Uterus (tissue), 4 donors: ENCODE data around the gene IL3. TPM values are rescaled to one million over a fixed set of nuclear protein-coding genes. Genes with fewer than 3 reads are reported as not detected.

Experiments
- DNase-seq, 2 donors: peaks; one replicate each; pipeline ENCODE4 v3.0.0-alpha.2; 2019 to 2020
- H3K27ac ChIP-seq, 2 donors: fragments of 200-600 bp; sonication (generic); 1 replicate in 1 of 2; 2 replicates in 1 of 2; pipeline ENCODE4 v1.5.1; 2016 to 2018
- H3K27me3 ChIP-seq, 2 donors: fragments of 200-600 bp; sonication (generic); one replicate each; pipeline ENCODE4 v1.5.1; 2018 to 2019; ENCODE audit warnings: control low read depth in 1 of 2
- H3K36me3 ChIP-seq, 2 donors: fragments of 200-600 bp; sonication (generic); one replicate each; pipeline ENCODE4 v1.5.1; 2019; ENCODE audit warnings: control low read depth in 1 of 2
- H3K4me1 ChIP-seq, 2 donors: fragments of 200-600 bp; sonication (generic); one replicate each; pipeline ENCODE4 v1.5.1; 2018 to 2019; ENCODE audit warnings: control low read depth in 1 of 2
- H3K4me3 ChIP-seq, 2 donors: fragments of 200-600 bp; sonication (generic); 1 replicate in 1 of 2; 2 replicates in 1 of 2; pipeline ENCODE4 v1.5.1; 2018 to 2019; ENCODE audit warnings: mild to moderate bottlenecking in 1 of 2
- H3K9me3 ChIP-seq, 2 donors: fragments of 200-600 bp; sonication (generic); one replicate each; pipeline ENCODE4 v1.5.1; 2019; ENCODE audit warnings: control low read depth in 1 of 2
- CTCF ChIP-seq, 4 experiments: fragments of 200-600 bp in 2 of 4; fragments of 450-650 bp in 2 of 4; sonication (generic) in 2 of 4; IDR thresholded peaks; one replicate each; pipeline ENCODE4 v1.5.1; 2016 to 2019; ENCODE audit warnings: antibody characterized with exemption in 4 of 4, mild to moderate bottlenecking in 2 of 4, moderate library complexity in 1 of 4
- POLR2A ChIP-seq, 2 donors: fragments of 450-650 bp; IDR thresholded peaks; one replicate each; pipeline ENCODE4 v1.6.1; 2016; ENCODE audit warnings: antibody characterized with exemption in 2 of 2, mild to moderate bottlenecking in 1 of 2, moderate library complexity in 1 of 2
- intact Hi-C: fragments of 100-400 bp; cut with DNase I; formaldehyde crosslinking; loops from one replicate; pipeline ENCODE4 v1.15.1; 2023; ENCODE audit warnings: low total_unique reads
- total RNA-seq, 4 donors: library from RNA; depleted of rRNA in 3 of 4; stranded (reverse); fragments of >200 nt in 3 of 4; gene quantifications; one replicate each; pipeline versions ENCODE4 v1.1.0 to v1.2.4, GENCODE V29; 2014 to 2023
- donor health status: DM: yes; HTN: yes; CAD: no.

Gene IL3
- total RNA-seq, 4 donors from 2014 or later = not detected

- Histone ChIP-seq H3K9me3 (no peaks in the 10 kb centered on the region), H3K4me1 (no peaks in the 10 kb centered on the region), H3K27ac (no peak overlapping the region), H3K36me3 (no peaks in the 10 kb centered on the region), H3K4me3 (no peak overlapping the region), H3K27me3 (no peaks in the 10 kb centered on the region)
- DNase-seq = peak in 1 of 2 donors; percentile 8
- TF ChIP-seq POLR2A (IDR thresholded peaks at IDR 0.05) = no peak
- TF ChIP-seq CTCF (IDR thresholded peaks at IDR 0.05) = no peak
- intact Hi-C loops = no loop called here
These were observed 10.3 kb upstream of the IL3 start for GRCh38 chr5:132050136-132050535.

GRCh38 chr5:132050661-132051552 is 9.5 kb upstream of the IL3 start:
- intact Hi-C loops = no loop called here
- Histone ChIP-seq H3K36me3 (no peaks in the 10 kb centered on the region), H3K4me3 (no peak overlapping the region), H3K4me1 (no peaks in the 10 kb centered on the region), H3K27ac (no peak overlapping the region), H3K27me3 (no peaks in the 10 kb centered on the region), H3K9me3 (no peaks in the 10 kb centered on the region)
- no peak for DNase-seq
- no peak for TF ChIP-seq CTCF (IDR thresholded peaks at IDR 0.05)
- TF ChIP-seq POLR2A (IDR thresholded peaks at IDR 0.05) = no peak

GRCh38 chr5:132052520-132052919 is 7.9 kb upstream of the IL3 start:
- H3K27ac ChIP-seq = no peak overlapping the region
- H3K4me1 ChIP-seq = no peaks in the 10 kb centered on the region
- H3K27me3 ChIP-seq = no peaks in the 10 kb centered on the region
- H3K36me3 ChIP-seq = no peaks in the 10 kb centered on the region
- no peak for DNase-seq
- no peaks in the 10 kb centered on the region for H3K9me3 ChIP-seq
- H3K4me3 ChIP-seq = no peak overlapping the region
- intact Hi-C loops = no loop called here
- TF ChIP-seq CTCF (IDR thresholded peaks at IDR 0.05) (no peak), POLR2A (IDR thresholded peaks at IDR 0.05) (no peak)

- Histone ChIP-seq H3K9me3 (no peaks in the 10 kb centered on the region), H3K36me3 (no peaks in the 10 kb centered on the region), H3K27ac (no peak overlapping the region), H3K4me1 (no peaks in the 10 kb centered on the region), H3K4me3 (no peak overlapping the region), H3K27me3 (no peaks in the 10 kb centered on the region)
- TF ChIP-seq POLR2A (IDR thresholded peaks at IDR 0.05) (no peak), CTCF (IDR thresholded peaks at IDR 0.05) (no peak)
- intact Hi-C loops = no loop called here
- no peak for DNase-seq
These were observed 7.0 kb upstream of the IL3 start for GRCh38 chr5:132053483-132053882.

- intact Hi-C loops = no loop called here
- Histone ChIP-seq H3K27ac (no peak overlapping the region), H3K36me3 (no peaks in the 10 kb centered on the region), H3K9me3 (no peaks in the 10 kb centered on the region), H3K4me3 (no peak overlapping the region), H3K4me1 (no peaks in the 10 kb centered on the region), H3K27me3 (no peaks in the 10 kb centered on the region)
- TF ChIP-seq CTCF (IDR thresholded peaks at IDR 0.05) = no peak
- no peak for TF ChIP-seq POLR2A (IDR thresholded peaks at IDR 0.05)
- DNase-seq = no peak
These were observed 6.3 kb upstream of the IL3 start for GRCh38 chr5:132054031-132054696.
